Ascending aorta (tissue), 2 donors: ENCODE data around the gene IGF2R. TPM values are rescaled to one million over a fixed set of nuclear protein-coding genes. Genes with fewer than 3 reads are reported as not detected.
"Not testable (repeated sequence)": the region's sequence is repeated elsewhere in the genome, so short reads cannot be mapped to it uniquely, and the experiment has no call there.

Experiments
- DNase-seq, 2 donors: peaks; one replicate each; pipeline ENCODE4 v3.0.0-alpha.2; 2019; ENCODE audit warnings: low spot score in 2 of 2
- H3K27ac ChIP-seq, 2 donors: fragments of 200-600 bp; sonication (generic); one replicate each; pipeline ENCODE4 v1.5.1; 2016 to 2017; ENCODE audit warnings: mild to moderate bottlenecking in 1 of 2
- H3K27me3 ChIP-seq: fragments of 200-600 bp; sonication (generic); one replicate; pipeline ENCODE4 v1.5.1; 2017
- H3K36me3 ChIP-seq, 2 donors: fragments of 200-600 bp; sonication (generic); one replicate each; pipeline ENCODE4 v1.5.1; 2016
- H3K4me1 ChIP-seq, 2 donors: fragments of 200-600 bp; sonication (generic); one replicate each; pipeline ENCODE4 v1.5.1; 2016 to 2017; ENCODE audit warnings: mild to moderate bottlenecking in 1 of 2
- H3K4me3 ChIP-seq, 2 donors: fragments of 200-600 bp; sonication (generic); one replicate each; pipeline ENCODE4 v1.5.1; 2016 to 2017; ENCODE audit warnings: mild to moderate bottlenecking in 1 of 2
- H3K9me3 ChIP-seq, 2 donors: fragments of 200-600 bp; sonication (generic); one replicate each; pipeline ENCODE4 v1.5.1; 2016
- intact Hi-C: fragments of 100-400 bp; cut with DNase I; formaldehyde crosslinking; loops from one replicate; pipeline ENCODE4 v1.15.1; 2023
- total RNA-seq: library from RNA; depleted of rRNA; stranded (reverse); fragments of >200 nt; gene quantifications from one replicate; pipeline ENCODE4 v1.1.0, GENCODE V29; 2016
- TF ChIP-seq, protein P1 (sequence below), 3 experiments: fragments of 200-600 bp in 2 of 3; fragments of 450-650 bp in 1 of 3; sonication (generic) in 2 of 3; IDR thresholded peaks; one replicate each; pipeline ENCODE4 v1.5.1; 2016 to 2019; ENCODE audit warnings: antibody characterized with exemption in 3 of 3, mild to moderate bottlenecking in 1 of 3, moderate library complexity in 1 of 3

Gene IGF2R
- total RNA-seq, 1 donor from 2014 or later, result 104 TPM

GRCh38 chr6:160121981-160122380 is 153.1 kb downstream of the IGF2R start:
- no peaks in the 10 kb centered on the region for H3K27me3 ChIP-seq
- no peak overlapping the region for H3K27ac ChIP-seq
- no peaks in the 10 kb centered on the region for H3K4me1 ChIP-seq
- no peak for DNase-seq
- intact Hi-C loops, result no loop called here
- H3K36me3 ChIP-seq, result no peaks in the 10 kb centered on the region
- TF ChIP-seq, protein P1, sequence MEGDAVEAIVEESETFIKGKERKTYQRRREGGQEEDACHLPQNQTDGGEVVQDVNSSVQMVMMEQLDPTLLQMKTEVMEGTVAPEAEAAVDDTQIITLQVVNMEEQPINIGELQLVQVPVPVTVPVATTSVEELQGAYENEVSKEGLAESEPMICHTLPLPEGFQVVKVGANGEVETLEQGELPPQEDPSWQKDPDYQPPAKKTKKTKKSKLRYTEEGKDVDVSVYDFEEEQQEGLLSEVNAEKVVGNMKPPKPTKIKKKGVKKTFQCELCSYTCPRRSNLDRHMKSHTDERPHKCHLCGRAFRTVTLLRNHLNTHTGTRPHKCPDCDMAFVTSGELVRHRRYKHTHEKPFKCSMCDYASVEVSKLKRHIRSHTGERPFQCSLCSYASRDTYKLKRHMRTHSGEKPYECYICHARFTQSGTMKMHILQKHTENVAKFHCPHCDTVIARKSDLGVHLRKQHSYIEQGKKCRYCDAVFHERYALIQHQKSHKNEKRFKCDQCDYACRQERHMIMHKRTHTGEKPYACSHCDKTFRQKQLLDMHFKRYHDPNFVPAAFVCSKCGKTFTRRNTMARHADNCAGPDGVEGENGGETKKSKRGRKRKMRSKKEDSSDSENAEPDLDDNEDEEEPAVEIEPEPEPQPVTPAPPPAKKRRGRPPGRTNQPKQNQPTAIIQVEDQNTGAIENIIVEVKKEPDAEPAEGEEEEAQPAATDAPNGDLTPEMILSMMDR (IDR thresholded peaks at IDR 0.05), result no peak
- H3K9me3 ChIP-seq, result no peaks in the 10 kb centered on the region
- H3K4me3 ChIP-seq, result no peak overlapping the region

DNA sequence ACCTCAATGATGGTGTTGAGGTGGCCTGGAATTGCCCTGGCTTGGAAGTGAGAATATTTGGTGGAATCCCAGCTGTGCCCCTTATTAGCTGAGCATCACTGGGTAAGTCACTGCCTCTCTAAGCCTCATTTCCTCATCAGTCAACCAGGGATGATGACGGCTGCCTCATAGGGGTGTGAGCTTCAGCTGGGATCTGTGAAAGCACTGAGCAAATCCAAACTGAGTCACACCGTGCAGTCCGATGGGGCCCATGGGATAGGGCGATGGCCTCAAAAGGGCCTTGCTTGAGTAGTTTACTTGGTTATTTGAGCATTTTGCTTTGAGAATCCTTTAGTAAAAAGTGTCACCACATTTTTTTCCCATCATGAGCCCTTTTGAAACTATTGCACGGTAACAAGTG is 153.9 kb downstream of the IGF2R start:
- Histone ChIP-seq H3K36me3 (no peaks in the 10 kb centered on the region), H3K4me3 (no peak overlapping the region), H3K27ac (no peak overlapping the region), H3K9me3 (no peaks in the 10 kb centered on the region), H3K4me1 (no peaks in the 10 kb centered on the region), H3K27me3 (no peaks in the 10 kb centered on the region)
- TF ChIP-seq, protein P1 (IDR thresholded peaks at IDR 0.05), result no peak
- intact Hi-C loops, result no loop called here
- no peak for DNase-seq

DNA sequence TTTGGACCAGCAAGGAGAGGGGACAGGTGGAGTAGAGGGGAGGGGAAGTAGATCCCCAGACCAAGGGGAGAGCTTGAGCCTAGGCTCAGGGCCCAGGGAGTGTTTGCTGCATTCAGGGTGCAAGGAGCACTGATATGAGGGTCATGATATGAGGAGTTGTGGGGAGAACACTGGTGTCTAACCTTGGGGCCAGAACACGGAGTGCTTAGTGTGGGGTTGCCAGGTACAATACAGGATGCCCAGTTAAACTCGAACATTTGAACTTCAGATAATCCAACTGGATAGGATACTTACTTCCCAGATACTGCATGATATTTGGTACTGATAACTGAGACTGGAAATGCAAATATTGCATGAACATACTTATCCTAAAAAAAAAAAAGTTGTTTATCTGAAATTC is 155.1 kb downstream of the IGF2R start:
- no peaks in the 10 kb centered on the region for H3K36me3 ChIP-seq
- H3K4me1 ChIP-seq, result no peaks in the 10 kb centered on the region
- no peak overlapping the region for H3K27ac ChIP-seq
- no peaks in the 10 kb centered on the region for H3K27me3 ChIP-seq
- H3K4me3 ChIP-seq, result no peak overlapping the region
- no peaks in the 10 kb centered on the region for H3K9me3 ChIP-seq
- TF ChIP-seq, protein P1 (IDR thresholded peaks at IDR 0.05), result no peak
- no peak for DNase-seq
- intact Hi-C loops, result no loop called here

DNA sequence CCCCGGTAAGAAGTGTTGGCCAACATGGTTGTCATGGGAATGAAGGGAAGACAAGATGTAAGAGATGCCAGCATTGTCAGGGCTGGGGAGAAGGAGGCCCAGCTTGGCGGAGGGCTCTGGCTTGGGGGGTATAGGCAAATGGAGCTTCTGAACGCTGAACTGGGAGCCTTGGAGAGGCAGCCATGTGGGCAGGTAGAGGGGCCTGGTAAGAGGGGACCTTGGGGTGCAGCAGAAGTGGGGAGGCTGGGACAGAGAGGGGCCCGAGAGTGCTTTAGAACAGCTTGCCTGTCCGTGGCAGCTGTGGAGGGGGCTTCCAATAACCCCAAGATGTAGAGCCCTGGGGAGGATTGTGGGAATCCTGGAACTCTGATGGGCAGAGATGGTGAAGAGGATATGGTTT is 155.7 kb downstream of the IGF2R start:
- intact Hi-C loops, result no loop called here
- TF ChIP-seq, protein P1 (IDR thresholded peaks at IDR 0.05), result no peak
- no peaks in the 10 kb centered on the region for H3K36me3 ChIP-seq
- no peak overlapping the region for H3K4me3 ChIP-seq
- H3K9me3 ChIP-seq, result no peaks in the 10 kb centered on the region
- H3K4me1 ChIP-seq, result no peaks in the 10 kb centered on the region
- no peak overlapping the region for H3K27ac ChIP-seq
- H3K27me3 ChIP-seq, result no peaks in the 10 kb centered on the region
- DNase-seq, result peak in 1 of 2 donors; percentile 47

DNA sequence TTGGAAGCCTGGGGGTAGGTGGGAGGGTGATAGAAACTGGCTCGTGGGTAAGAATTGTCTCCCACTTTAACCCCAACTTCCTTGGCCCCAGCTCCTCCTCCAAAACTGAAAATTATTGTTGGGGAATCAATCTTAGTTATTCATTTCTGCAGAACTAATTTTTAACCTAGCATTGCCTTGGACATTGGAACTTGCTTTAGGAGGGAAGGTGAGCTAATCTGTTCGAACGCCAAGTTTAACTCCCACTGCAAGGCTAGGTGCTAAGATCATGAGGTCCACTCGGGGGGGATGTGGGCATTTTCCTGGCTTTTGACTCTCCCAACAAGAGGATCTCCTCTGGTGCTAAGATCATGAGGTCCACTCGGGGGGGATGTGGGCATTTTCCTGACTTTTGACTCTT is 156.2 kb downstream of the IGF2R start:
- DNase-seq, result peak in 1 of 2 donors; percentile 4
- H3K27me3 ChIP-seq, H3K9me3 ChIP-seq, H3K4me3 ChIP-seq, H3K4me1 ChIP-seq, H3K27ac ChIP-seq, intact Hi-C loops, H3K36me3 ChIP-seq: not testable (repeated sequence)

GRCh38 chr6:160127270-160128124 is 158.6 kb downstream of the IGF2R start:
- no peak overlapping the region for H3K27ac ChIP-seq
- intact Hi-C loops, result no loop called here
- peak in 1 of 2 donors; percentile 47 for DNase-seq
- H3K4me3 ChIP-seq, result no peak overlapping the region
- no peaks in the 10 kb centered on the region for H3K36me3 ChIP-seq
- TF ChIP-seq, protein P1 (IDR thresholded peaks at IDR 0.05), result no peak
- H3K9me3 ChIP-seq, result no peaks in the 10 kb centered on the region
- no peaks in the 10 kb centered on the region for H3K27me3 ChIP-seq
- peaks cover 0 to 3% of the 10 kb centered on the region in 2 donors for H3K4me1 ChIP-seq
